ENCODE measurements around the gene TNS1. TPM values are rescaled to one million over a fixed set of nuclear protein-coding genes. Genes with fewer than 3 reads are reported as not detected.

Gene TNS1
- total RNA-seq, 1 donor from 2014 or later, result 59.2 TPM

GRCh38 chr2:218008060-218009040, 5.6 kb upstream of the TNS1 start:
- Mint-ChIP-seq H3K4me3 (peak overlapping the region; percentile 41), H3K9me3 (no peaks in the 10 kb centered on the region), H3K36me3 (no peaks in the 10 kb centered on the region), H3K27me3 (peaks cover 44% of the 10 kb centered on the region), H3K4me1 (ENCODE audit: unreplicated experiment) (peaks cover 32% of the 10 kb centered on the region), H3K27ac (no peak overlapping the region)
- no peak for DNase-seq (ENCODE audit: extremely low spot score, unreplicated experiment)
- TF ChIP-seq CTCF (conservative IDR thresholded peaks at IDR 0.05), result no peak

- Mint-ChIP-seq H3K9me3 (no peaks in the 10 kb centered on the region), H3K4me3 (no peak overlapping the region), H3K36me3 (no peaks in the 10 kb centered on the region), H3K27me3 (peaks cover 33% of the 10 kb centered on the region), H3K27ac (no peak overlapping the region), H3K4me1 (ENCODE audit: unreplicated experiment) (peaks cover 30% of the 10 kb centered on the region)
- TF ChIP-seq CTCF (conservative IDR thresholded peaks at IDR 0.05), result no peak
- no peak for DNase-seq (ENCODE audit: extremely low spot score, unreplicated experiment)
Observed at GRCh38 chr2:218006741-218007140, 3.9 kb upstream of the TNS1 start.

GRCh38 chr2:218005486-218005885, 2.7 kb upstream of the TNS1 start:
- no peak overlapping the region for H3K4me3 Mint-ChIP-seq
- peaks cover 30% of the 10 kb centered on the region for H3K27me3 Mint-ChIP-seq
- H3K9me3 Mint-ChIP-seq, result no peaks in the 10 kb centered on the region
- peaks cover 30% of the 10 kb centered on the region for H3K4me1 Mint-ChIP-seq (ENCODE audit: unreplicated experiment)
- H3K36me3 Mint-ChIP-seq, result no peaks in the 10 kb centered on the region
- no peak for DNase-seq (ENCODE audit: extremely low spot score, unreplicated experiment)
- H3K27ac Mint-ChIP-seq, result no peak overlapping the region
- no peak for TF ChIP-seq CTCF (conservative IDR thresholded peaks at IDR 0.05)

GRCh38 chr2:218005028-218005427, 2.2 kb upstream of the TNS1 start:
- no peaks in the 10 kb centered on the region for H3K9me3 Mint-ChIP-seq
- no peak overlapping the region for H3K4me3 Mint-ChIP-seq
- H3K36me3 Mint-ChIP-seq, result no peaks in the 10 kb centered on the region
- peaks cover 33% of the 10 kb centered on the region for H3K27me3 Mint-ChIP-seq
- H3K4me1 Mint-ChIP-seq (ENCODE audit: unreplicated experiment), result peaks cover 35% of the 10 kb centered on the region
- DNase-seq (ENCODE audit: extremely low spot score, unreplicated experiment), result no peak
- H3K27ac Mint-ChIP-seq, result no peak overlapping the region
- no peak for TF ChIP-seq CTCF (conservative IDR thresholded peaks at IDR 0.05)

GRCh38 chr2:218003981-218004419, 1.2 kb upstream of the TNS1 start:
- peak overlapping the region; percentile 58 for H3K27ac Mint-ChIP-seq
- peaks cover 42% of the 10 kb centered on the region for H3K4me1 Mint-ChIP-seq (ENCODE audit: unreplicated experiment)
- DNase-seq (ENCODE audit: extremely low spot score, unreplicated experiment), result no peak
- no peaks in the 10 kb centered on the region for H3K9me3 Mint-ChIP-seq
- no peak for TF ChIP-seq CTCF (conservative IDR thresholded peaks at IDR 0.05)
- H3K27me3 Mint-ChIP-seq, result peaks cover 27% of the 10 kb centered on the region
- H3K36me3 Mint-ChIP-seq, result no peaks in the 10 kb centered on the region
- peak overlapping the region; percentile 67 for H3K4me3 Mint-ChIP-seq

Measured in type B pancreatic cell (in vitro differentiated cells).